ENCODE measurements around the gene A3GALT2. TPM values are rescaled to one million over a fixed set of nuclear protein-coding genes. Genes with fewer than 3 reads are reported as not detected.

A3GALT2 gene
- total RNA-seq, 1 experiment from 2014 or later, result not detected

DNA sequence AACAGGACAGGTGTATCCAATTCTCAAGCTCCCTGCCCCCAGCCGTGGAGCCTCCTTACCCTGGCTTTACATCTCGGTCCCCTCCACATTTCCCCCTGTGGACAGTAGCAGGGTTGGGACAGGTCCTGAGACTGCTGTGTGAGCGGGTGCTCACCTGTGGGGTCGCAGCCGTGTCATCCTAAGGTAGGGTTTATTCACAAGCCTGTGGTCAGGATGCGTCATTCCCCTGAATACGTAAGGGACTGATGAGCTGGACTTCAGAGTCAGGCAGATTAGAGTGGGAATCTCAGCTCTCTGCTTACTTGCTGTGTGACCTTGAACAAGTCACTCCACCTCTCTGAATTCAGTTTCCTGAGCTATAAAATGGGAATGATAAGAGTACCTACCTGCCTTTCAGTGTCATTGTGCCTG lies 46.9 kb downstream of the A3GALT2 start:
- no peaks in the 10 kb centered on the region for H3K9me3 Mint-ChIP-seq
- ATAC-seq, result no peak
- CTCF ChIA-PET, result interaction anchor here (0.5 to 2.0 kb wide), 3 partner anchors 22 to 1025 kb away, joined by 3 to 8 read pairs (median 4); no protein-coding TSS in a partner anchor

DNA sequence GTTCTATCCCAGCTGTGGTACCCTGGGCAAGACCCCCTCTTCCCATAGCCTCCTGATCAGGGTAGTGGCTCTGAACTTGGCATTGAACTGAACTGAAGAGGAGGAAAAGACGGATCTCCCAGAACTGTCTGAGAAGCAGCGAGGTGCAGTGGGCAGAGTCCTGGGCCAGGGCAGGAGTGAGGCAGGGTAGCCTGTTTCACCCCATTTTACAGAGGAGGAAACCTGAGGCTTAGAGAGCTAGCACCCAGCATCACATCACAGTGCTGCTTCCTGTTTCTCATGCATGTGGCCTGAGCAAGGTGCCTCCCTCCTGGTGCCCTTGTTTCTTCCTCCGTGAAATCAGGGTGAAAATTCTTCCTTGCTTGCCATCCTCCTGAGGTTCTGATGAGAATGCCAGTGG lies 47.5 kb downstream of the A3GALT2 start:
- H3K27me3 Mint-ChIP-seq (ENCODE audit: low read depth), result no peaks in the 10 kb centered on the region
- H3K27ac Mint-ChIP-seq, result no peak overlapping the region
- H3K36me3 Mint-ChIP-seq, result peaks cover 7% of the 10 kb centered on the region
- H3K4me3 Mint-ChIP-seq, result no peak overlapping the region
- H3K9me3 Mint-ChIP-seq, result no peaks in the 10 kb centered on the region
- DNase-seq (ENCODE audit: low spot score) (no peak), ATAC-seq (no peak)
- CTCF ChIA-PET, result interaction anchor here (1.2 to 2.0 kb wide), 2 partner anchors 22 to 135 kb away, joined by 3 to 8 read pairs; no protein-coding TSS in a partner anchor
- POLR2A ChIA-PET, result no interaction called here
- H3K4me1 Mint-ChIP-seq, result peaks cover 26% of the 10 kb centered on the region
- TF ChIP-seq, protein P1, sequence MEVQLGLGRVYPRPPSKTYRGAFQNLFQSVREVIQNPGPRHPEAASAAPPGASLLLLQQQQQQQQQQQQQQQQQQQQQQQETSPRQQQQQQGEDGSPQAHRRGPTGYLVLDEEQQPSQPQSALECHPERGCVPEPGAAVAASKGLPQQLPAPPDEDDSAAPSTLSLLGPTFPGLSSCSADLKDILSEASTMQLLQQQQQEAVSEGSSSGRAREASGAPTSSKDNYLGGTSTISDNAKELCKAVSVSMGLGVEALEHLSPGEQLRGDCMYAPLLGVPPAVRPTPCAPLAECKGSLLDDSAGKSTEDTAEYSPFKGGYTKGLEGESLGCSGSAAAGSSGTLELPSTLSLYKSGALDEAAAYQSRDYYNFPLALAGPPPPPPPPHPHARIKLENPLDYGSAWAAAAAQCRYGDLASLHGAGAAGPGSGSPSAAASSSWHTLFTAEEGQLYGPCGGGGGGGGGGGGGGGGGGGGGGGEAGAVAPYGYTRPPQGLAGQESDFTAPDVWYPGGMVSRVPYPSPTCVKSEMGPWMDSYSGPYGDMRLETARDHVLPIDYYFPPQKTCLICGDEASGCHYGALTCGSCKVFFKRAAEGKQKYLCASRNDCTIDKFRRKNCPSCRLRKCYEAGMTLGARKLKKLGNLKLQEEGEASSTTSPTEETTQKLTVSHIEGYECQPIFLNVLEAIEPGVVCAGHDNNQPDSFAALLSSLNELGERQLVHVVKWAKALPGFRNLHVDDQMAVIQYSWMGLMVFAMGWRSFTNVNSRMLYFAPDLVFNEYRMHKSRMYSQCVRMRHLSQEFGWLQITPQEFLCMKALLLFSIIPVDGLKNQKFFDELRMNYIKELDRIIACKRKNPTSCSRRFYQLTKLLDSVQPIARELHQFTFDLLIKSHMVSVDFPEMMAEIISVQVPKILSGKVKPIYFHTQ (CRISPR knock-in tag; IDR thresholded peaks at IDR 0.05), result no peak
- no peak for TF ChIP-seq HMGA2 (CRISPR knock-in tag; IDR thresholded peaks at IDR 0.05)
- no peak for TF ChIP-seq ZNF671 (CRISPR knock-in tag; IDR thresholded peaks at IDR 0.05)
- TF ChIP-seq EMX1 (CRISPR knock-in tag; IDR thresholded peaks at IDR 0.05), result no peak
- TF ChIP-seq, protein P2, sequence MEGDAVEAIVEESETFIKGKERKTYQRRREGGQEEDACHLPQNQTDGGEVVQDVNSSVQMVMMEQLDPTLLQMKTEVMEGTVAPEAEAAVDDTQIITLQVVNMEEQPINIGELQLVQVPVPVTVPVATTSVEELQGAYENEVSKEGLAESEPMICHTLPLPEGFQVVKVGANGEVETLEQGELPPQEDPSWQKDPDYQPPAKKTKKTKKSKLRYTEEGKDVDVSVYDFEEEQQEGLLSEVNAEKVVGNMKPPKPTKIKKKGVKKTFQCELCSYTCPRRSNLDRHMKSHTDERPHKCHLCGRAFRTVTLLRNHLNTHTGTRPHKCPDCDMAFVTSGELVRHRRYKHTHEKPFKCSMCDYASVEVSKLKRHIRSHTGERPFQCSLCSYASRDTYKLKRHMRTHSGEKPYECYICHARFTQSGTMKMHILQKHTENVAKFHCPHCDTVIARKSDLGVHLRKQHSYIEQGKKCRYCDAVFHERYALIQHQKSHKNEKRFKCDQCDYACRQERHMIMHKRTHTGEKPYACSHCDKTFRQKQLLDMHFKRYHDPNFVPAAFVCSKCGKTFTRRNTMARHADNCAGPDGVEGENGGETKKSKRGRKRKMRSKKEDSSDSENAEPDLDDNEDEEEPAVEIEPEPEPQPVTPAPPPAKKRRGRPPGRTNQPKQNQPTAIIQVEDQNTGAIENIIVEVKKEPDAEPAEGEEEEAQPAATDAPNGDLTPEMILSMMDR (IDR thresholded peaks at IDR 0.05), result no peak
- TF ChIP-seq NR2C2 (CRISPR knock-in tag; IDR thresholded peaks at IDR 0.05), result no peak
- no peak for TF ChIP-seq CREM (CRISPR knock-in tag; IDR thresholded peaks at IDR 0.05)
- TF ChIP-seq PRRX2 (CRISPR knock-in tag; IDR thresholded peaks at IDR 0.05), result no peak

More for the DNA sequence above, 46.9 kb downstream of the A3GALT2 start:
- Mint-ChIP-seq H3K4me3 (no peak overlapping the region), H3K27ac (no peak overlapping the region), H3K4me1 (peaks cover 26% of the 10 kb centered on the region), H3K36me3 (peaks cover 10% of the 10 kb centered on the region), H3K27me3 (ENCODE audit: low read depth) (no peaks in the 10 kb centered on the region)
- TF ChIP-seq, protein P3, sequence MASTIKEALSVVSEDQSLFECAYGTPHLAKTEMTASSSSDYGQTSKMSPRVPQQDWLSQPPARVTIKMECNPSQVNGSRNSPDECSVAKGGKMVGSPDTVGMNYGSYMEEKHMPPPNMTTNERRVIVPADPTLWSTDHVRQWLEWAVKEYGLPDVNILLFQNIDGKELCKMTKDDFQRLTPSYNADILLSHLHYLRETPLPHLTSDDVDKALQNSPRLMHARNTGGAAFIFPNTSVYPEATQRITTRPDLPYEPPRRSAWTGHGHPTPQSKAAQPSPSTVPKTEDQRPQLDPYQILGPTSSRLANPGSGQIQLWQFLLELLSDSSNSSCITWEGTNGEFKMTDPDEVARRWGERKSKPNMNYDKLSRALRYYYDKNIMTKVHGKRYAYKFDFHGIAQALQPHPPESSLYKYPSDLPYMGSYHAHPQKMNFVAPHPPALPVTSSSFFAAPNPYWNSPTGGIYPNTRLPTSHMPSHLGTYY (CRISPR knock-in tag; IDR thresholded peaks at IDR 0.05), result no peak
- TF ChIP-seq SP1 (CRISPR knock-in tag; conservative IDR thresholded peaks at IDR 0.05) (no peak), OVOL2 (CRISPR knock-in tag; IDR thresholded peaks at IDR 0.05; ENCODE audit: borderline replicate concordance) (no peak), ZNF671 (CRISPR knock-in tag; IDR thresholded peaks at IDR 0.05) (no peak), SMAD3 (CRISPR knock-in tag; IDR thresholded peaks at IDR 0.05; ENCODE audit: borderline replicate concordance) (no peak), ZBTB21 (CRISPR knock-in tag; IDR thresholded peaks at IDR 0.05; ENCODE audit: borderline replicate concordance) (no peak), TP53 (CRISPR knock-in tag; IDR thresholded peaks at IDR 0.05) (no peak)
- TF ChIP-seq, protein P4, sequence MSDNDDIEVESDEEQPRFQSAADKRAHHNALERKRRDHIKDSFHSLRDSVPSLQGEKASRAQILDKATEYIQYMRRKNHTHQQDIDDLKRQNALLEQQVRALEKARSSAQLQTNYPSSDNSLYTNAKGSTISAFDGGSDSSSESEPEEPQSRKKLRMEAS (CRISPR knock-in tag; IDR thresholded peaks at IDR 0.05), result no peak
- TF ChIP-seq, protein P5, sequence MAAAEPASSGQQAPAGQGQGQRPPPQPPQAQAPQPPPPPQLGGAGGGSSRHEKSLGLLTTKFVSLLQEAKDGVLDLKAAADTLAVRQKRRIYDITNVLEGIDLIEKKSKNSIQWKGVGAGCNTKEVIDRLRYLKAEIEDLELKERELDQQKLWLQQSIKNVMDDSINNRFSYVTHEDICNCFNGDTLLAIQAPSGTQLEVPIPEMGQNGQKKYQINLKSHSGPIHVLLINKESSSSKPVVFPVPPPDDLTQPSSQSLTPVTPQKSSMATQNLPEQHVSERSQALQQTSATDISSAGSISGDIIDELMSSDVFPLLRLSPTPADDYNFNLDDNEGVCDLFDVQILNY (CRISPR knock-in tag; IDR thresholded peaks at IDR 0.05), result no peak
- TF ChIP-seq, protein P6, sequence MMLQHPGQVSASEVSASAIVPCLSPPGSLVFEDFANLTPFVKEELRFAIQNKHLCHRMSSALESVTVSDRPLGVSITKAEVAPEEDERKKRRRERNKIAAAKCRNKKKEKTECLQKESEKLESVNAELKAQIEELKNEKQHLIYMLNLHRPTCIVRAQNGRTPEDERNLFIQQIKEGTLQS (CRISPR knock-in tag; conservative IDR thresholded peaks at IDR 0.05), result no peak
- TF ChIP-seq, protein P7, sequence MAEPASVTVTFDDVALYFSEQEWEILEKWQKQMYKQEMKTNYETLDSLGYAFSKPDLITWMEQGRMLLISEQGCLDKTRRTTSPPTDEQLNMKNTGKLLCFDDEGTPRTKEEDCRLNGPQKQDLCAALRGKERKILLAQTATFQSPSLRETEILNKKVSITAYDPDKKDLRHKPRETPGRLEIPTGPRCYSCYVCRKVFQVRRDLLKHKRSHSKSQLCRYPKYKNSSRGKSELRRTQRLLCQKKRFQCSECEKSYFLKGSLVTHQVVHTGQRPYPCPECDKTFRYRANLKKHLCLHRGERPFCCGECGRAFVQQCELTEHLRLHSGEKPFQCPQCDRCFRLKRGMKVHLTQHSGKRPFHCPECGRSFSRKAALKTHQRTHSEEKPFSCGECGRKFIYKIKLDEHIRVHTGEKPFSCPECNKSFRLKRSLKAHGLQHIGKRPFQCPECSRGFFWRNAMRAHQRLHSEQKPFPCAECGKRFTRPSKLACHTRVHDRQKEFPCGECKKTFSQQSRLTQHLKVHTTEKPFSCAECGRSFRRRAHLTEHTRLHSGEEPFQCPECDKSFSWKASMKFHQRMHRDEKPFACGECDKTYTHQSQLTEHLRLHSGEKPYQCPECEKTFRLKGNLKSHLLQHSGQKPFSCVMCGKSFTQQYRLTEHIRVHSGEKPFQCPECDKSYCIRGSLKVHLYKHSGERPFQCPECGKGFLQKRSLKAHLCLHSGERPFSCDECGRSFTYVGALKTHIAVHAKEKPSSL (CRISPR knock-in tag; conservative IDR thresholded peaks at IDR 0.05), result no peak
- TF ChIP-seq, protein P8, sequence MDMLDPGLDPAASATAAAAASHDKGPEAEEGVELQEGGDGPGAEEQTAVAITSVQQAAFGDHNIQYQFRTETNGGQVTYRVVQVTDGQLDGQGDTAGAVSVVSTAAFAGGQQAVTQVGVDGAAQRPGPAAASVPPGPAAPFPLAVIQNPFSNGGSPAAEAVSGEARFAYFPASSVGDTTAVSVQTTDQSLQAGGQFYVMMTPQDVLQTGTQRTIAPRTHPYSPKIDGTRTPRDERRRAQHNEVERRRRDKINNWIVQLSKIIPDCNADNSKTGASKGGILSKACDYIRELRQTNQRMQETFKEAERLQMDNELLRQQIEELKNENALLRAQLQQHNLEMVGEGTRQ (CRISPR knock-in tag; IDR thresholded peaks at IDR 0.05), result no peak
- TF ChIP-seq, protein P9, sequence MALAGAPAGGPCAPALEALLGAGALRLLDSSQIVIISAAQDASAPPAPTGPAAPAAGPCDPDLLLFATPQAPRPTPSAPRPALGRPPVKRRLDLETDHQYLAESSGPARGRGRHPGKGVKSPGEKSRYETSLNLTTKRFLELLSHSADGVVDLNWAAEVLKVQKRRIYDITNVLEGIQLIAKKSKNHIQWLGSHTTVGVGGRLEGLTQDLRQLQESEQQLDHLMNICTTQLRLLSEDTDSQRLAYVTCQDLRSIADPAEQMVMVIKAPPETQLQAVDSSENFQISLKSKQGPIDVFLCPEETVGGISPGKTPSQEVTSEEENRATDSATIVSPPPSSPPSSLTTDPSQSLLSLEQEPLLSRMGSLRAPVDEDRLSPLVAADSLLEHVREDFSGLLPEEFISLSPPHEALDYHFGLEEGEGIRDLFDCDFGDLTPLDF (CRISPR knock-in tag; IDR thresholded peaks at IDR 0.05), result no peak
- TF ChIP-seq, protein P10, sequence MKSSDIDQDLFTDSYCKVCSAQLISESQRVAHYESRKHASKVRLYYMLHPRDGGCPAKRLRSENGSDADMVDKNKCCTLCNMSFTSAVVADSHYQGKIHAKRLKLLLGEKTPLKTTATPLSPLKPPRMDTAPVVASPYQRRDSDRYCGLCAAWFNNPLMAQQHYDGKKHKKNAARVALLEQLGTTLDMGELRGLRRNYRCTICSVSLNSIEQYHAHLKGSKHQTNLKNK (CRISPR knock-in tag; IDR thresholded peaks at IDR 0.05), result no peak
- TF ChIP-seq, protein P11, sequence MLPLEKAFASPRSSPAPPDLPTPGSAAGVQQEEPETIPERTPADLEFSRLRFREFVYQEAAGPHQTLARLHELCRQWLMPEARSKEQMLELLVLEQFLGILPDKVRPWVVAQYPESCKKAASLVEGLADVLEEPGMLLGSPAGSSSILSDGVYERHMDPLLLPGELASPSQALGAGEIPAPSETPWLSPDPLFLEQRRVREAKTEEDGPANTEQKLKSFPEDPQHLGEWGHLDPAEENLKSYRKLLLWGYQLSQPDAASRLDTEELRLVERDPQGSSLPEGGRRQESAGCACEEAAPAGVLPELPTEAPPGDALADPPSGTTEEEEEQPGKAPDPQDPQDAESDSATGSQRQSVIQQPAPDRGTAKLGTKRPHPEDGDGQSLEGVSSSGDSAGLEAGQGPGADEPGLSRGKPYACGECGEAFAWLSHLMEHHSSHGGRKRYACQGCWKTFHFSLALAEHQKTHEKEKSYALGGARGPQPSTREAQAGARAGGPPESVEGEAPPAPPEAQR (CRISPR knock-in tag; IDR thresholded peaks at IDR 0.05), result no peak
- DNase-seq (ENCODE audit: low spot score), result no peak
- POLR2A ChIA-PET, result no interaction called here

Data from WTC11 (cell line).